HepG2 (cell line): ENCODE measurements around the gene SH3D21. TPM values are rescaled to one million over a fixed set of nuclear protein-coding genes. Genes with fewer than 3 reads are reported as not detected.
A peak's percentile ranks its signal among the peaks of the same experiment; 100 is the strongest.

Experiments
- CEBPG ChIP-seq: IDR thresholded peaks from 2 replicates; pipeline ENCODE4 v1.6.1; 2016
- CHD4 ChIP-seq: fragments of 200-600 bp; sonication (generic); IDR thresholded peaks from 2 replicates; pipeline ENCODE4 v1.7.0; 2017; ENCODE audit warnings: mild to moderate bottlenecking, low read length, borderline replicate concordance
- CREM ChIP-seq, 2 experiments: sonication (generic) in 1 of 2; formaldehyde crosslinking in 1 of 2; IDR thresholded peaks; 2 replicates each; pipeline versions ENCODE4 v1.4.0 to v1.6.1; 2016 to 2020; ENCODE audit warnings: antibody characterized with exemption in 1 of 2, mild to moderate bottlenecking in 1 of 2, missing genetic modification reagents in 1 of 2
- KLF15 ChIP-seq: sonication (generic); formaldehyde crosslinking; IDR thresholded peaks from 2 replicates; pipeline ENCODE4 v1.8.1; 2023; ENCODE audit warnings: borderline replicate concordance, mild to moderate bottlenecking, inconsistent platforms, missing genetic modification reagents, mixed read lengths
- NFIC ChIP-seq: IDR thresholded peaks from 2 replicates; pipeline ENCODE4 v1.6.1; 2012; ENCODE audit warnings: mild to moderate bottlenecking, low read length, inconsistent platforms
- PAF1 ChIP-seq: IDR thresholded peaks from 2 replicates; pipeline ENCODE4 v1.6.1; 2016; ENCODE audit warnings: missing genetic modification reagents, missing compliant biosample characterization
- PCBP2 ChIP-seq: fragments of 200-400 bp; formaldehyde crosslinking; optimal IDR thresholded peaks from 2 replicates; pipeline ENCODE3; 2018; ENCODE audit warnings: low read length, low read depth; ENCODE audit not compliant: poor library complexity, severe bottlenecking
- PHB2 ChIP-seq: fragments of 450-650 bp; IDR thresholded peaks from 2 replicates; pipeline ENCODE4 v1.6.1; 2018; ENCODE audit not compliant: partially characterized antibody
- RAD51 ChIP-seq: fragments of 450-650 bp; IDR thresholded peaks from 2 replicates; pipeline ENCODE4 v1.6.1; 2016; ENCODE audit warnings: borderline replicate concordance
- RORA ChIP-seq: sonication (generic); formaldehyde crosslinking; IDR thresholded peaks from 2 replicates; pipeline ENCODE4 v1.5.0; 2020; ENCODE audit warnings: mild to moderate bottlenecking, missing genetic modification reagents, moderate library complexity
- SNAI1 ChIP-seq: sonication (generic); formaldehyde crosslinking; IDR thresholded peaks from 2 replicates; pipeline ENCODE4 v1.5.0; 2020; ENCODE audit warnings: mild to moderate bottlenecking, missing genetic modification reagents, borderline replicate concordance
- THAP11 ChIP-seq: IDR thresholded peaks from 2 replicates; pipeline ENCODE4 v1.6.1; 2016; ENCODE audit warnings: missing biosample characterization, missing genetic modification reagents
- TSC22D2 ChIP-seq: sonication (generic); formaldehyde crosslinking; IDR thresholded peaks from 2 replicates; pipeline ENCODE4 v1.5.1; 2020; ENCODE audit warnings: missing genetic modification reagents, mild to moderate bottlenecking, borderline replicate concordance
- ZKSCAN1 ChIP-seq: fragments of 150-350 bp; IDR thresholded peaks from 2 replicates; pipeline ENCODE4 v1.6.1; 2014; ENCODE audit warnings: low read length
- ZNF224 ChIP-seq: sonication (generic); formaldehyde crosslinking; IDR thresholded peaks from 2 replicates; pipeline ENCODE4 v1.5.0; 2020; ENCODE audit warnings: mild to moderate bottlenecking, missing genetic modification reagents
- ZNF329 ChIP-seq: sonication (generic); formaldehyde crosslinking; IDR thresholded peaks from 2 replicates; pipeline ENCODE4 v1.9.0; 2021; ENCODE audit warnings: low read depth, mild to moderate bottlenecking, missing genetic modification reagents
- ZNF441 ChIP-seq: sonication (generic); formaldehyde crosslinking; IDR thresholded peaks from 2 replicates; pipeline ENCODE4 v1.7.0; 2021; ENCODE audit warnings: missing genetic modification reagents, borderline replicate concordance
- ZNF556 ChIP-seq: sonication (generic); formaldehyde crosslinking; IDR thresholded peaks from 2 replicates; pipeline ENCODE4 v1.4.0; 2020; ENCODE audit warnings: mild to moderate bottlenecking, missing genetic modification reagents, borderline replicate concordance
- ZNF570 ChIP-seq: sonication (generic); formaldehyde crosslinking; IDR thresholded peaks from 2 replicates; pipeline ENCODE4 v1.4.0; 2020; ENCODE audit warnings: mild to moderate bottlenecking, missing genetic modification reagents, borderline replicate concordance
- ZNF629 ChIP-seq: sonication (generic); formaldehyde crosslinking; conservative IDR thresholded peaks from 2 replicates; pipeline ENCODE4 v1.5.0; 2020; ENCODE audit warnings: missing genetic modification reagents
- polyA plus RNA-seq, 8 experiments: library from polyadenylated mRNA; depleted of rRNA in 3 of 8; stranded (reverse) in 7 of 8; unstranded in 1 of 8; fragments of >200 nt; fragmentation: Illumina TruSeq in 4 of 8; extraction: Trizol in 4 of 8; gene quantifications; 2 replicates each; pipeline versions ENCODE4 v1.2.1 to v1.2.3, GENCODE V29; 2011 to 2016; ENCODE audit warnings: low read depth in 4 of 8, missing spikeins in 1 of 8, mixed read lengths in 1 of 8; ENCODE audit not compliant: insufficient read depth in 1 of 8
- total RNA-seq, 5 experiments: library from RNA; depleted of rRNA; stranded (reverse); fragments of >200 nt; fragmentation: Illumina TruSeq; extraction: Trizol; gene quantifications; 2 replicates each; pipeline ENCODE4 v1.2.3, GENCODE V29; 2016; ENCODE audit warnings: low read depth in 1 of 5
- TF ChIP-seq, protein P1 (sequence below): sonication (generic); formaldehyde crosslinking; IDR thresholded peaks from 2 replicates; pipeline ENCODE4 v1.4.0; 2020; ENCODE audit warnings: missing genetic modification reagents, borderline replicate concordance
- TF ChIP-seq, protein P2 (sequence below): IDR thresholded peaks from 2 replicates; pipeline ENCODE4 v1.6.1; 2016
- TF ChIP-seq, protein P3 (sequence below): sonication (generic); formaldehyde crosslinking; IDR thresholded peaks from 2 replicates; pipeline ENCODE4 v1.8.1; 2023; ENCODE audit warnings: missing genetic modification reagents, inconsistent platforms, borderline replicate concordance
- TF ChIP-seq, protein P4 (sequence below): sonication (generic); formaldehyde crosslinking; IDR thresholded peaks from 2 replicates; pipeline ENCODE4 v1.4.0; 2020; ENCODE audit warnings: missing genetic modification reagents

The SH3D21 gene
- total and polyA plus RNA-seq, 2 of the 13 experiments (the other 11 are each of a cell fraction or from before 2014, with no cell fraction given), result 5.1 to 8.6 TPM

DNA sequence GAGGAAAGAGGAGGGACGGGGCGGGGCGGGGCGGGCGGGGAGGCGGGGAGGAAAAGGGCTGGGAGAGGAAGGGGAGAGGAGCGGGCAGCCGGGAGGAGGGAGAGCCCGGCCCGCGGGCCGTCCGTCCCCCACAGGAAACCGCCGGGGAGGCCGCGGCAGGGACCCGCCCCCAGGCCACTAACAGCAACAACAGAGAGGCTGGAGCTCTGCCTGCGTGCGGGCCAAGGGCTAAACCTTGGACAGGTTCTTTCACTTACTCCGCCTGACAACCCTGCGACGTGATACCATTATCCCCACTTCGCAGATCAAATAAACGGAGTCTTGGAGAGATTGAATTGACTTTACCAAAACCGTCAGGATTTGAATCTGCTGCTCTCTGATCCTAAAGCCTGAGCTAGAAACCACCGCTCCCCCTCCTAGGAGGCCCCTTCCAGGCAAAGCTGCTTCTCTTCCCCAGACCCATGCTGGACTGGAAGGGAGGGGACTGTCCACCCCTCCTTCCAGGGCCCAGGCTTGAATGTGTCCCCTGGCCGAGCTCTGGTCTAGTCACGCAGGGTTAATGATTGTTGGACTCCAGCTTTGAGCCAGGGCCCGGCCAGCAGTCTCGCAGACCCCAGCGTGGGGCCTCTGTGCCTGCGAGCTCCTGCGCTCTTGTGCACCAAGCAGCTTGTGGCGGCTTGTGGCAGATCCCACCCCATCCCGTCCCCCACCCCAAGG, 17.6 kb downstream of the SH3D21 start, which contains the start of gene EVA1B (continued):
- TF ChIP-seq, protein P1, sequence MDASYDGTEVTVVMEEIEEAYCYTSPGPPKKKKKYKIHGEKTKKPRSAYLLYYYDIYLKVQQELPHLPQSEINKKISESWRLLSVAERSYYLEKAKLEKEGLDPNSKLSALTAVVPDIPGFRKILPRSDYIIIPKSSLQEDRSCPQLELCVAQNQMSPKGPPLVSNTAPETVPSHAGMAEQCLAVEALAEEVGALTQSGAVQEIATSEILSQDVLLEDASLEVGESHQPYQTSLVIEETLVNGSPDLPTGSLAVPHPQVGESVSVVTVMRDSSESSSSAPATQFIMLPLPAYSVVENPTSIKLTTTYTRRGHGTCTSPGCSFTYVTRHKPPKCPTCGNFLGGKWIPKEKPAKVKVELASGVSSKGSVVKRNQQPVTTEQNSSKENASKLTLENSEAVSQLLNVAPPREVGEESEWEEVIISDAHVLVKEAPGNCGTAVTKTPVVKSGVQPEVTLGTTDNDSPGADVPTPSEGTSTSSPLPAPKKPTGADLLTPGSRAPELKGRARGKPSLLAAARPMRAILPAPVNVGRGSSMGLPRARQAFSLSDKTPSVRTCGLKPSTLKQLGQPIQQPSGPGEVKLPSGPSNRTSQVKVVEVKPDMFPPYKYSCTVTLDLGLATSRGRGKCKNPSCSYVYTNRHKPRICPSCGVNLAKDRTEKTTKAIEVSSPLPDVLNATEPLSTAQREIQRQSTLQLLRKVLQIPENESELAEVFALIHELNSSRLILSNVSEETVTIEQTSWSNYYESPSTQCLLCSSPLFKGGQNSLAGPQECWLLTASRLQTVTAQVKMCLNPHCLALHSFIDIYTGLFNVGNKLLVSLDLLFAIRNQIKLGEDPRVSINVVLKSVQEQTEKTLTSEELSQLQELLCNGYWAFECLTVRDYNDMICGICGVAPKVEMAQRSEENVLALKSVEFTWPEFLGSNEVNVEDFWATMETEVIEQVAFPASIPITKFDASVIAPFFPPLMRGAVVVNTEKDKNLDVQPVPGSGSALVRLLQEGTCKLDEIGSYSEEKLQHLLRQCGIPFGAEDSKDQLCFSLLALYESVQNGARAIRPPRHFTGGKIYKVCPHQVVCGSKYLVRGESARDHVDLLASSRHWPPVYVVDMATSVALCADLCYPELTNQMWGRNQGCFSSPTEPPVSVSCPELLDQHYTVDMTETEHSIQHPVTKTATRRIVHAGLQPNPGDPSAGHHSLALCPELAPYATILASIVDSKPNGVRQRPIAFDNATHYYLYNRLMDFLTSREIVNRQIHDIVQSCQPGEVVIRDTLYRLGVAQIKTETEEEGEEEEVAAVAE, result peak; percentile 18; the same call in 1 of the 2 replicates
- TF ChIP-seq ZKSCAN1 (no peak), ZNF329 (CRISPR knock-in tag) (no peak), ZNF629 (CRISPR knock-in tag) (peak; percentile 84), RORA (CRISPR knock-in tag) (no peak), PHB2 (no peak), ZNF556 (CRISPR knock-in tag) (peak; percentile 31; the same call in 1 of the 2 replicates), CHD4 (peak; percentile 92; the same call in 1 of the 2 replicates), SNAI1 (CRISPR knock-in tag) (no peak), CEBPG (CRISPR knock-in tag) (0 out of 2 replicates have a peak, but pooled peaks have one; percentile 9), NFIC (no peak), TSC22D2 (CRISPR knock-in tag) (no peak), ZNF441 (CRISPR knock-in tag) (no peak), RAD51 (no peak), KLF15 (CRISPR knock-in tag) (no peak), CREM (IDR thresholded peaks at IDR 0.05) (no peak), CREM (CRISPR knock-in tag; IDR thresholded peaks at IDR 0.05) (no peak), THAP11 (peak; percentile 67), ZNF224 (no peak), PAF1 (no peak), ZNF570 (no peak), PCBP2 (no peak)
- TF ChIP-seq, protein P2, sequence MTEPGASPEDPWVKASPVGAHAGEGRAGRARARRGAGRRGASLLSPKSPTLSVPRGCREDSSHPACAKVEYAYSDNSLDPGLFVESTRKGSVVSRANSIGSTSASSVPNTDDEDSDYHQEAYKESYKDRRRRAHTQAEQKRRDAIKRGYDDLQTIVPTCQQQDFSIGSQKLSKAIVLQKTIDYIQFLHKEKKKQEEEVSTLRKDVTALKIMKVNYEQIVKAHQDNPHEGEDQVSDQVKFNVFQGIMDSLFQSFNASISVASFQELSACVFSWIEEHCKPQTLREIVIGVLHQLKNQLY, result no peak
- TF ChIP-seq, protein P3, sequence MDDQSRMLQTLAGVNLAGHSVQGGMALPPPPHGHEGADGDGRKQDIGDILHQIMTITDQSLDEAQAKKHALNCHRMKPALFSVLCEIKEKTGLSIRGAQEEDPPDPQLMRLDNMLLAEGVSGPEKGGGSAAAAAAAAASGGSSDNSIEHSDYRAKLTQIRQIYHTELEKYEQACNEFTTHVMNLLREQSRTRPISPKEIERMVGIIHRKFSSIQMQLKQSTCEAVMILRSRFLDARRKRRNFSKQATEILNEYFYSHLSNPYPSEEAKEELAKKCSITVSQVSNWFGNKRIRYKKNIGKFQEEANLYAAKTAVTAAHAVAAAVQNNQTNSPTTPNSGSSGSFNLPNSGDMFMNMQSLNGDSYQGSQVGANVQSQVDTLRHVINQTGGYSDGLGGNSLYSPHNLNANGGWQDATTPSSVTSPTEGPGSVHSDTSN (CRISPR knock-in tag), result no peak
- TF ChIP-seq, protein P4, sequence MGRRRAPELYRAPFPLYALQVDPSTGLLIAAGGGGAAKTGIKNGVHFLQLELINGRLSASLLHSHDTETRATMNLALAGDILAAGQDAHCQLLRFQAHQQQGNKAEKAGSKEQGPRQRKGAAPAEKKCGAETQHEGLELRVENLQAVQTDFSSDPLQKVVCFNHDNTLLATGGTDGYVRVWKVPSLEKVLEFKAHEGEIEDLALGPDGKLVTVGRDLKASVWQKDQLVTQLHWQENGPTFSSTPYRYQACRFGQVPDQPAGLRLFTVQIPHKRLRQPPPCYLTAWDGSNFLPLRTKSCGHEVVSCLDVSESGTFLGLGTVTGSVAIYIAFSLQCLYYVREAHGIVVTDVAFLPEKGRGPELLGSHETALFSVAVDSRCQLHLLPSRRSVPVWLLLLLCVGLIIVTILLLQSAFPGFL (CRISPR knock-in tag), result no peak
